HG02884 (cell line): ENCODE data around the gene KHK.
"Not testable (repeated sequence)": the region's sequence is repeated elsewhere in the genome, so short reads cannot be mapped to it uniquely, and the experiment has no call there.

Experiments
- ATAC-seq: cut with Tn5 transposase; IDR thresholded peaks from one replicate; pipeline ENCODE4 v1.9.1; 2021; ENCODE audit warnings: mild to moderate bottlenecking, moderate library complexity; ENCODE audit not compliant: unreplicated experiment

Gene KHK

DNA sequence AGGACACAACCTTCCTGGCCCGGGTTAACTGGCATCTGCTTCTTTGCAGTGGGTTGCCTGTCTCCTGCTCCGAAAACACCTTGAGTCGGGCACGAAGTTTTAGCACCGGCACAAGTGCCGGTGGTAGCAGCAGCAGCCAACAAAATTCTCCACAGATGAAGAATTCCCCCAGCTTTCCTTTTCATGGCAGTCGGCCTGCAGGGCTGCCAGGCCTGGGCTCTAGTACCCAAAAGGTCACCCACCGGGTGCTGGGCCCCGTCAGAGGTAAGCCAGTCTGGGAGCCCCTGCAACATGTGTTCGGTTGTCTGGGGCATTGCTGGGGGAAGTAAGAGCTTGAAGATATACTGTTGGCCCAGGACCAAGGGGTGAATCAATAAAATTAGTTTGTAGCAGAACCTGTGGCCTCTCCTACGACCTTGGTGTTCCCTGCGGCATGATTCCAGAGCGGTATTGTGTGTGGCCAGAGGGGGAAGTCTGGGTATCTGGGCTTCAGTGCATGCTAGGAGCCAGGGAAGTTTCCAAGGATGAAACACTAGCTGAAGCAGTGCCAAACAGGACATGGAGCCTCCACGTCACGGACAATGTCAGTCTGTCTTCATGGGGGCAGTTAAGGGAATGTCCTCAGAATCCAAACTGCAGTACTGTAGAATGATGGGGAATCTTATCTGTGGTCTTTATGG lies 27.3 kb upstream of the KHK start:
- ATAC-seq, result no peak

DNA sequence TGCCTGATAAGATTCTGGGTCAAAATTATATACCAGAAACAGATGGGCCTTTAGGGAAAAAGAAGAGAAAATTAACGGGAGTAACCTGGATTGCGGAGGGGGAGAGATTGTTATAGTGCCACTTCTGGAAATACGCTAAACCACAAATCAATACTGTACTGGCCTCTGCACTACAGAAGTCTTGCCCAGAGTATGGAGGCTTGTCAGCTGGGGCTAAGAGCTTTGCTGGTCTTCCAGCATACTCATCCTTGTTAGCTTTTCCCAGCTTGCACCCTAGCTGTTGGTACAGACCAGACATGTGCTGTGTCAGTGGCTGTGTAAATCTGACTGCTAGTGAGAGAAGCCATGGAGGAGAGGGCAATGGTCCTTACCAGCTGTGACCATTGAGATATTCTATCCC lies 26.2 kb upstream of the KHK start:
- no peak for ATAC-seq

- no peak for ATAC-seq
Measured at GRCh38 chr2:27065128-27065527, 21.4 kb upstream of the KHK start.

GRCh38 chr2:27067385-27067784 lies 19.2 kb upstream of the KHK start:
- no peak for ATAC-seq

GRCh38 chr2:27069436-27069835 lies 17.1 kb upstream of the KHK start:
- no peak for ATAC-seq

DNA sequence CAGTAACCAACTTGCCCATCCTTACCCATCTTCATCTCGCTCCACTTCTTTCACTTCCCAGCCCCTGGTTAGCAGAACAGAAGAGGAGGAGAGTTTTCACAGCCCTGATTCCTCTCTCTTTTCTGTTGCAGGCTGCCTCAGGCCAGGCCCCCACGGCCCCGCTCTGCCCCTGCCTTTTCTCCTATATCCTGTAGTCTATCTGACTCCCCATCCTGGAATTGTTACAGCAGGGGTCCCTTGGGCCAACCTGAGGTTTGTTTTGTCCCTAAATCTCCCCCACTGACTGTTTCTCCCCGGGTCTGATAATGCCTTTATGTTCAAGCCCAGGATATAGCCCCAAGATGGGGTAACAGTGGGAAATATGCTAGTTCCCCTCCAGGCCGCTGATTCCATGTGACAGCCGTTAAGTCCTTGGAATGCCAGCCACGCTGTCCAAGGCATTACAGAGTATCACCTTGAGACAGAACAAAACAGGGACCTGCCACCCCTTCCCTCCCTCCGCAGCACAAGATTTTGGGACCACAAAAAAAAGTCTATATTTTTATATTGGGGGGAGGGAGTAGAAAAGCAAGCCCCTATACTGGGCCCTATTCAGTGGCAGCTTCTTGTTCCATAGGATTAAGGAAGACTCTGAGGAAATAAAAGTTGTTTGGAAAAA lies 16.5 kb upstream of the KHK start:
- ATAC-seq, result no peak

DNA sequence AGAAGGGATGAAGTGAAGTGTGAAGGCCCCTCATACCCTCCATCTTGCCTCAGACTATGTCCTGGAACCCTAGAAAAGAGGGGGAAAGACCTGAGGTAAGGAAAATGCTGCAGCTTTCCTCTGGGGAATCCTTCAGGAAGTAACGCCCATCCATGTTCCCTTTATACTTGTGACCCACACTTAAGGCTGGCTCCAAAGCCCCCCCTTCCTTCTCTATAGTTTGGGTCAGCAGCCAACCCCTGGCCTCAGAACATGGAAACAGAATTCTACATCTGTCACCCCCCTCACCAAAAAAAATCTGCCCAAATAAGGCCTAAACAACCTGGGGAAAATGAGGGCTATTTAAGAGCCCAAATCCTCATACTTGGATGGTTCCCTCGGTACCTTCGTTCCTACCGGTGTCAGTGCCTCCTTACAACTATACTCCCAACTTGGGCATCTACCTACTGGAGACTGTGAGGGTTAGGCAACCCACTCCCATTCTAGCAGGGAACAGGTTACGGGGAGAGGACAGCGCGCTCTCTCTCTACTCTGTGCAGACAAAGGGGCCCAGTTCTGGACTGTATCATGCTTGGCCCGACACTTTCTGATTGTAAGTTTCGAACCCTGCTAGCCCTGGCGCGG lies 15.8 kb upstream of the KHK start:
- ATAC-seq, result no peak

DNA sequence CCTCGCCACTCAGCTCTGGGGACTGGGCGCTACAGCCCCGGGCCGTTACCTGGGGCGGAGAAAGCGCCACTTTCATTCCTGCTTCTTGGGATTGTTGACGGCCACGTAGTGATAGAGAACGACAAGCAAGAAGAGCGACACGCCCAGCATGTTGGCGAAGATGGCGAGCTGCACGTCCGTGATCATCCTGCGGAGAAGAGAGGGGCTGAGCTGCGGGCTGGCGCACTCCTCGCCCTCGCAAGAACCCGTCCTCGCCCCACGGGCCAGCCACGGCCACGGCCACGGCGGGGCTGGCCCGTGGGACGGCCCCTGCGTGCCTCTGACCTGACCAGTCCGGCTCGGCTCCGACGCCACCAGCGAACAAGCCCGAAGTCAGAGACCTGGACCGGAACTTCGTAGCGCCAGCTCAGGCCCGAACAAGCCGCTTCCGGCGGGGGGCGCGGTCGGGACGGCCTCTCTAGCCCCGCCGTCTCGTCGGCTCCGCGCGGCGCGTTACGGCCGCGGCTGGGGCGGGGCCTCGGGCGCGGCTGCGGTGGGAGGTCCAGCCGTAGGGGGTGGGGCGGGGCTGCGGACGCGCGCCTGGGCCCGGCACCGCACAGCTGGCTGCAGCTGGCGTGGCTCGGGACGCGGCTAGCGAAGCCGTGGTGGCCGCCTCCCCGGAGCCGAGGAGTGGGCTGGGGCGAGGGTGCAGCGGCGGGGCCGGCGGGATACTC lies 15.1 kb upstream of the KHK start, which contains the start of gene OST4:
Gene OST4 (minus strand): TSS at position 378 of the 713 bp plus-strand sequence.
- peak; percentile 82 for ATAC-seq

DNA sequence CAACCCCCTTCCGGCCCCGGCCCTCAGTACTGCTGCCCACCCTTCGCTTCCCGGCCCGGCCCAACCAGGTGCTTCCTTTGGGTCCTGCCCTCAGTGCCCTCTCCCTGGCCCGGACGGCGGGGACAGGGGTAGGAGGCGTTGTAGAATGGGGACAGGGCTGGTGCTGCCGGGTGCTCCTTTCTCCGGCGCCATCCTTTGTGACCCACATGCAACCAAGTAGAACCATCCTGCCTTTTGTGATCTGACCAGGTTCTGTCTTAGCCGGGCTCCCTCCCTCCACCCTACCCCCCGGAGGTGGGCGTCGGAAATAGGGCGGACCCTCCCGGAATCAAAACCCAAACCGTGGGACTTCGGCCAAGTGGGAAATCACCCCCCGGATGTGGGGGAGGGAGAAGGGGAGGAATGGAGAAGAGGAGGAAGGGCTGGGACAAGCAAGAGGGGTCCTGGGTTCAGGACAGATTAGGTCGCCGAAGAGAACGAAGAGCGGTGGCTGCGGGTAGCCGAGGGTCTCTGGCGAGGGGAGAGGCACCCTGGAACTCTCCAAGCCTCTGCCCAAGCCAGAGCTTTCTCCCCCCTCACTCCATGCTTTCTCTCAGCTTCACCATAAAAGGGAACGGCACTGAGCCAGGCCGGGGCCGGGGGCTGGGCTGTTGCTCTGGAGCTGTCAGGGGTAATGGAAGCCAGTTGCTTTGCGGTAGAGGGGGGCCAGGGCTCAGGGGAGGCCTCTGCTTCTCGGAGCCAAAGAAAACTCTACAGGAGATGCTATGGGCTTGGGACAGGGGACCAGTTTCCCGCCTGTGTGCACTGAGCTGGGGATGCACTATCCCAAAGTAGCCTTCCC lies 14.4 kb upstream of the KHK start:
- peak; percentile 19 for ATAC-seq

DNA sequence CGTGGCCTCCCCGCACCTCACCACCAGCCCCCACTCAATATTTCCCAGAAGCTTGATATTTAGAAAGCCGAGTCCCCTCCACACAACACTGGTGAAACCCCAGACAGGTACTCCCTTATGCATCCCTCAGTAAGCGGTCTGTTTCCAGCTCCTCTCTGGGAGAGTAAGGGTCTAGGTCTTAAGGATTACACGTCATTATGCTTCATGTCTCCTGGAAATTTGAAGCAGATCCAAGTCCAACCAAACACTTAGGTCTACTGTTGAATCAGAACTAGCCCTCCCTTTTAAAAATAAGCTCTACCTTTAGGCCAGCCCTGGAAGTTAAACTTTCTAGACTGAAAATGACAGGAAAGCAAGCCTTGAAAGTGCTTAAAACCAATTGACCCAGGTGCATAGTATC lies 13.7 kb upstream of the KHK start:
- no peak for ATAC-seq

- no peak for ATAC-seq
Measured at GRCh38 chr2:27073782-27074181, 12.8 kb upstream of the KHK start.

DNA sequence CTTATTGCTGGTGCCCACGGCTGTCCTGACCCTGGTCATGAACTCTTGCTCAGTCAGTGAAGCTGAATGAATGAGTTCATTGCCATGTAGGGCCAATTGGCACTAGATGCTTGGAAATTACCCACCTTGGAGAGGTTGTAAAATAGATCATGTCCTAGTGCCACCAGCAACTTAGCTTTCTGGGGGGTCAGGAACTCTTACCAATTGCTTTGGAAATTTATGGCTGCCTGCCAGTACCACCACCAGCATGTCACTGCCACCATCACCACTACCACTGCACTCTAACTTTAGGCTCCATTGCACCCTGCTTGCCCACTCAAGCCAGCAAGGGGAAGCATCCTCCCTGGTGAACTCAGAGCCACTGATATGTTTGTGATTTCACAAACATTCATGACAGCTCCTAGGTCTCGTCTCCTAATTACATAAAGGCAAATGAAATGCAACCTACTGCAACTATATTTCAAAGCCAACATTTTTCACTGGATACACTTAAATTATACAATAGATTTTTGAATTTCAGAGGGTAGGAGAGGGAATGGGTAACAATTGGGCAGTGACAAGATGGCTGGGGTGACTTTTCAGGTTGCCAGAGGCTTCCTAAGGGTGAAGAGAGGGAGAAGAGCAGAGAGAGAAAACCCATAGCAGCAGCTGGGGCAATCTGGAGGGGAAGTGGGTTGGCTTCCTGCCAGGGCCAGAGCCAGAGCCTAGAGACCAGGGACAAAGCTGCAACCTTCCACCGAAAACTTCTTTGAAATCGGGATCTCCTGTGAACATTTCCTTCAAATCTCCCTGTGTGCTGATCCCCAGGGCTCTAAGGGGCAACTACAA lies 11.6 kb upstream of the KHK start:
- ATAC-seq, result no peak

DNA sequence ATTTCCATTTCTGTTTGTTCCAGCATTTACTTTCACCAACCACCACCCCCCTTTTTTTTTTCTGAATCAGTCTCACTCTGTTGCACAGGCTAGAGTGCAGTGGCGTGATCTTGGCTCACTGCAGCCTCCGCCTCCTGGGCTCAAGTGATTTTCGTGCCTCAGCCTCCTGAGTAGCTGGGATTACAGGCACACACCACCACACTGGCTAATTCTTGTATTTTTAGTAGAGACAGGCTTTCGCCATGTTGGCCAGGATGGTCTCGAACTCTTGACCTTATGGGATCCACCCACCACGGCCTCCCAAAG lies 11.1 kb upstream of the KHK start:
- not testable (repeated sequence) for ATAC-seq

- no peak for ATAC-seq
Measured at GRCh38 chr2:27076323-27076722, 10.2 kb upstream of the KHK start.

- ATAC-seq, result no peak
Measured at GRCh38 chr2:27077231-27077630, 9.3 kb upstream of the KHK start.

DNA sequence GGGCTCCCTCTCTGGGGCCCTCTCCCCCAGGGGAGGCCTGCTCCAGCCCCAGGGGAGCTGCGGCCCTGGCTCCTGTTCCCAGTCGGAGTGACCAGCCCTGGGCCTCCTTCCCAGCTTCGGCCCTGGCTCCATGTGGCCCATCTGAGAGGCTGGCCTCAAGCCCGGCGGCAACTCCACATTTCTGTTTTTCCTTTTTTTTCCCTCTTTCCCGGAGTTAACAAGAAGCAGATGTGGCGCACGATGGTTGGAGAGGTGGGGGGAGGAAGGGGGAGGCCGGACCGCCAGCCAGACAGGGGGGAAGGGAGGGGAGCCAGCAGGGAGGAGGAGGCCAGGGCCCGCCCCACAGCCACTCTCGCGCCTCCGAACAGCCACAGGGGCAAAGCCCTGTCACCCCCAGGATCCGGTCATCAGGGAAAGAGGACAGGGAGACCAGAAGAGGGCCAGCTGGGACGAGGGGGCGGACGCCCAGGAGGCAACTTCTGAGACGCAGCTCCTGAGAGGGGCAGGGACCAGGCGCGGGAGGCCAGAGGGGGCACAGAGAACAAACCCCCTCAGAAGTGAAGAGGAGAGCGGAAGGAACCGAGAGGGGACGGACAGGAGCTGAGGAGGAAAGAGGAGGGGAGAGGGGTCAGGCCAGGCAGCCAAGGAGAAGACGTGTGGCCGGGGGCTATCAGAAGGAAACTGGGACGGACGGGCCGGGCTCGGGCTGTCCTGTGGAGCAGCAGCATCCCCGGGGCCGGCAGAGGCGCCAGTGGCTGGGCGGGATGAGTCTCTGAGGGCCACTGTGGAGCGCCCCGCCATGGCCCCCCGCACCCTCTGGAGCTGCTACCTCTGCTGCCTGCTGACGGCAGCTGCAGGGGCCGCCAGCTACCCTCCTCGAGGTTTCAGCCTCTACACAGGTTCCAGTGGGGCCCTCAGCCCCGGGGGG lies 8.0 kb upstream of the KHK start, which contains the start of gene EMILIN1:
Gene EMILIN1 (plus strand): TSS at position 349 of the 928 bp plus-strand sequence. CDS start 451 bp downstream, at position 800.
- no peak for ATAC-seq

DNA sequence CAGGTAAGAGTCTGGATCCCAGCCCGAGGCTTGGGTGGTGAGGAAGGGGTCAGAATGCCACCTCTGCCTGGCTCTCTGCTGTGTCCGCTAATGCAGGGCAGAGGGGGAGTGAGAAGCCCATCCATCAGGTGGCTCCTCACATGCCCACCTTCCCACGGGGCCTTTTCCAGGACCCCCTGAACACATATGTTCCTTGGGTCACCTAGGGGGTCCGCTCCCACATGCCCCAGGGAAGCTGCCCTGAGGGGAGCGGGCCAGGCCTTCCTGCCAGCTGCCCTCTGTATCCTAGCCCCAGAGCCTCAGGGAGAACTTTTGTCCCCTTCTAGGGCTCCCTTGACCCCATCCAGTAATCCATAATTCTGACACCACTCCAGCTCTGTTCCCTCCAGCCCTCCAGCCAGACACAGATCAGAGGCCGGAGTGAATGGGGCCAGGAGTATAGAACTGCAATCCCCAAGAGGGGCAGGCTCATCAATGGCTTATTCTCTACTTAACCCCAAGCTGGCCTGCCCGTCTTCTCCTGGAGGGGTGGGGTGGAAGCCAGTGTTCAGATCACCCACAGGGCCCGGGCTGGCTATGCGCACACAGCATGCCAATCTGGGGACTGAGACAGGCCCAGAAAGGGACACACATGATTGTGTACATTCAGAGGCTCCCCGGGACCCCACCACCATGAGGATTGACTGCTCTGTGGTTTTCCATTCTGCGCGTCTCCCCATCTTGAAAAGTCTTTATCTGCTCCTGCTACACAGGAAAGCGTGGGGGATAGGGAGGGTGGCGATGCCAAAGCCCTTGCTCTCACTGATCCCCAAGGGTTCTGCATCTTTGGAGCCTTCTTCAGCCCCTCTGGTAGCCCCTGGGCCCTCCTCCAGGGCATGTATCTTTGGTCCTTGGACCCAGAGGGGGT lies 7.1 kb upstream of the KHK start:
- no peak for ATAC-seq

- no peak for ATAC-seq
Measured at GRCh38 chr2:27080140-27080469, 6.5 kb upstream of the KHK start.
